ENCODE data around the gene INTS12.

Gene INTS12

GRCh38 chr4:105725623-105726022 is 17.1 kb upstream of the INTS12 start:
- no peak for DNase-seq (ENCODE audit: low read depth in 2 of 2)
- no peak overlapping the region for H3K4me3 ChIP-seq (replicated peaks in 1 of 2; ENCODE audit: low read depth in 2 of 2, low read length in 2 of 2)
- TF ChIP-seq, protein P1, sequence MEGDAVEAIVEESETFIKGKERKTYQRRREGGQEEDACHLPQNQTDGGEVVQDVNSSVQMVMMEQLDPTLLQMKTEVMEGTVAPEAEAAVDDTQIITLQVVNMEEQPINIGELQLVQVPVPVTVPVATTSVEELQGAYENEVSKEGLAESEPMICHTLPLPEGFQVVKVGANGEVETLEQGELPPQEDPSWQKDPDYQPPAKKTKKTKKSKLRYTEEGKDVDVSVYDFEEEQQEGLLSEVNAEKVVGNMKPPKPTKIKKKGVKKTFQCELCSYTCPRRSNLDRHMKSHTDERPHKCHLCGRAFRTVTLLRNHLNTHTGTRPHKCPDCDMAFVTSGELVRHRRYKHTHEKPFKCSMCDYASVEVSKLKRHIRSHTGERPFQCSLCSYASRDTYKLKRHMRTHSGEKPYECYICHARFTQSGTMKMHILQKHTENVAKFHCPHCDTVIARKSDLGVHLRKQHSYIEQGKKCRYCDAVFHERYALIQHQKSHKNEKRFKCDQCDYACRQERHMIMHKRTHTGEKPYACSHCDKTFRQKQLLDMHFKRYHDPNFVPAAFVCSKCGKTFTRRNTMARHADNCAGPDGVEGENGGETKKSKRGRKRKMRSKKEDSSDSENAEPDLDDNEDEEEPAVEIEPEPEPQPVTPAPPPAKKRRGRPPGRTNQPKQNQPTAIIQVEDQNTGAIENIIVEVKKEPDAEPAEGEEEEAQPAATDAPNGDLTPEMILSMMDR (IDR thresholded peaks at IDR 0.05; ENCODE audit: low read depth, low read length) = no peak

DNA sequence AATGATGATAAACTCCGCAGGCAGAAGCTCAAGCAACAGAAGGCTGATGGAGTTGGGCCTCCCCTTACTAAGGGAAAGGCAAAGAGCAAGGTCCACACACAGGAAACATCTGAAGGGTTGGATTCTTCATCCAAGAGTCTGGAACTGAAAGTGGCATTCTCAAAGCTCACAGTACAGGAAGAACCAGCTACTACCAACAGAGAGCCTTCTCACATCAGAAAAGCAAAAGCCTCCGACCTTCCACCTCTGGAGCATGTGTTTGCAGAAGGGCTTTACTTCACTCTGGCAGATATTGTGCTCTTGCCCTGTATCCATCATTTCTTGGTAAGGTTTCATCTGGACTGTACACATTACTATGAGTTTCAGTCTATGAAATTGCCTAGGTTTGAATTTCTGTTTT is 10.7 kb upstream of the INTS12 start:
- no peak overlapping the region for H3K4me3 ChIP-seq (replicated peaks in 1 of 2; ENCODE audit: low read depth in 2 of 2, low read length in 2 of 2)
- TF ChIP-seq, protein P1 (IDR thresholded peaks at IDR 0.05; ENCODE audit: low read depth, low read length) = no peak
- no peak for DNase-seq (ENCODE audit: low read depth in 2 of 2)

- no peak overlapping the region for H3K4me3 ChIP-seq (replicated peaks in 1 of 2; ENCODE audit: low read depth in 2 of 2, low read length in 2 of 2)
- peak; percentile 61 to 68 for DNase-seq (ENCODE audit: low read depth in 2 of 2)
- TF ChIP-seq, protein P1 (IDR thresholded peaks at IDR 0.05; ENCODE audit: low read depth, low read length) = peak; percentile 39
Measured at GRCh38 chr4:105715692-105716278, 7.3 kb upstream of the INTS12 start.

DNA sequence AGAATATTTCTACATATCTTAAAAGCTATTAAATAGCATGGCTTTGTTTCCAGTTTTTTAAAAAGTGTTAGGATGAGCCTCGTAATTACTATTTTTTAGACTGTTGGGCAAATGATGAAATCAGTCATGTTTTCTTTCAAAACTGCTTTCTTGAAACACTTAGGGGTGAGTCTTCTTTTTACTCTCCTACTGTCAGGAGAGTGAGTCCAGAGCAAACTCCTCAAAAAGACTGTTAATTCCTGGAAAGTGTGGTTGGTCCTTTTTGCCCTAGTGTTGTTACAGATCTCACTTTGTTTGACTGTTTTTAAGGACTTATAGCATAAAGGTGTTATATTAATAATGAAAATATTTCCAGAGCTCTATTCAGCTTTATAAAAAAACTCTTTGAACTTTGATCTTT is 6.4 kb upstream of the INTS12 start:
- TF ChIP-seq, protein P1 (IDR thresholded peaks at IDR 0.05; ENCODE audit: low read depth, low read length) = no peak
- H3K4me3 ChIP-seq (replicated peaks in 1 of 2; ENCODE audit: low read depth in 2 of 2, low read length in 2 of 2) = no peak overlapping the region
- peak in 1 of 2 donors; percentile 30 for DNase-seq (ENCODE audit: low read depth in 2 of 2)

DNA sequence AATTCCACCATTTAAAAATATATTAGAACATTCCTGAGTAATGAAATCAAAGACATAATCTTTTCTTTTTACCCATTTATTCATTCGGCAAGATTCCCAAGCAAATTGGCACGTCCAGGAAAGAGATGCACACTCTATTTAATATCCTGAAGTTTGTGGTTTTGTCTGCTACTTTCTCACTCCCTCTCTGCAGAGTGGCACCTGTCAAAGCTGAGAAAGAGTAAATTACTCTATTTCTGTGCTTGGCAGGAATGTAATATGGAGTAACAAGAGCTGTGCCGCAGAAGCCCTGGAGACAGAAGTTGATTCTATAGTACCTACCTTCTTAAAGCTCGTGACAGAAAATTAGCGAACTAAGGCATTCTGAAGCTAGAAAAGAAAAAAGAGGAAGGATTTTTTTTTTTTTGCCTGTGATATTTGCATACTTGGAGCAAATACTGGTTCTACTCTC is 5.6 kb upstream of the INTS12 start:
- peak in 1 of 2 donors; percentile 29 for DNase-seq (ENCODE audit: low read depth in 2 of 2)
- no peak overlapping the region for H3K4me3 ChIP-seq (replicated peaks in 1 of 2; ENCODE audit: low read depth in 2 of 2, low read length in 2 of 2)
- TF ChIP-seq, protein P1 (IDR thresholded peaks at IDR 0.05; ENCODE audit: low read depth, low read length) = no peak

GRCh38 chr4:105712766-105713165 is 4.3 kb upstream of the INTS12 start:
- TF ChIP-seq, protein P1 (IDR thresholded peaks at IDR 0.05; ENCODE audit: low read depth, low read length) = no peak
- no peak for DNase-seq (ENCODE audit: low read depth in 2 of 2)

GRCh38 chr4:105710678-105711077 is 2.2 kb upstream of the INTS12 start:
- TF ChIP-seq, protein P1 (IDR thresholded peaks at IDR 0.05; ENCODE audit: low read depth, low read length) = no peak
- no peak for DNase-seq (ENCODE audit: low read depth in 2 of 2)
- H3K4me3 ChIP-seq (replicated peaks in 1 of 2; ENCODE audit: low read depth in 2 of 2, low read length in 2 of 2) = no peak overlapping the region

More at GRCh38 chr4:105712766-105713165, 4.3 kb upstream of the INTS12 start:
- H3K4me3 ChIP-seq (replicated peaks in 1 of 2; ENCODE audit: low read depth in 2 of 2, low read length in 2 of 2) = no peak overlapping the region
